MV-4-11 (cell line): Measurements from ENCODE around the gene PIN1.
"Not testable (repeated sequence)": the region's sequence is repeated elsewhere in the genome, so short reads cannot be mapped to it uniquely, and the experiment has no call there.

ENCODE experiments used
- DNase-seq: peaks from one replicate; lab custom pipeline; 2025; lab: John Stamatoyannopoulos, UW

PIN1 gene

GRCh38 chr19:9818734-9819595 lies 16.2 kb upstream of the PIN1 start, which contains the start of gene FBXL12:
Gene FBXL12 (minus strand): TSS chr19:9819079. CDS start chr19:9818813, 266 bp downstream.
- DNase-seq: peak; percentile 100

GRCh38 chr19:9819596-9819909 lies 15.6 kb upstream of the PIN1 start:
- no peak for DNase-seq

GRCh38 chr19:9820034-9820433 lies 15.1 kb upstream of the PIN1 start:
- DNase-seq: not testable (repeated sequence)

- DNase-seq: no peak
Observed at GRCh38 chr19:9823816-9824215, 11.3 kb upstream of the PIN1 start.

GRCh38 chr19:9827289-9828238 lies 7.6 kb upstream of the PIN1 start, which contains the start of gene UBL5:
Gene UBL5 (plus strand): TSS chr19:9827918. CDS start chr19:9828338, 420 bp downstream.
- peak; percentile 92 for DNase-seq

- peak; percentile 18 for DNase-seq
Observed at GRCh38 chr19:9828551-9829063, 6.5 kb upstream of the PIN1 start.

GRCh38 chr19:9834307-9834725 lies 802 bp upstream of the PIN1 start:
- DNase-seq: no peak

GRCh38 chr19:9835507-9835949 lies 410 bp downstream of the PIN1 start:
- DNase-seq: no peak

GRCh38 chr19:9836021-9836420 lies 903 bp downstream of the PIN1 start:
- peak; percentile 35 for DNase-seq

GRCh38 chr19:9838324-9838723 lies 3.2 kb downstream of the PIN1 start:
- DNase-seq: no peak

GRCh38 chr19:9839415-9839814 lies 4.3 kb downstream of the PIN1 start:
- DNase-seq: no peak

GRCh38 chr19:9842834-9843625 lies 7.9 kb downstream of the PIN1 start:
- DNase-seq: no peak

- not testable (repeated sequence) for DNase-seq
Observed at GRCh38 chr19:9843626-9844273, 8.6 kb downstream of the PIN1 start.

GRCh38 chr19:9847087-9847671 lies 12.1 kb downstream of the PIN1 start:
- DNase-seq: peak; percentile 90

GRCh38 chr19:9848060-9848459 lies 12.9 kb downstream of the PIN1 start:
- DNase-seq: no peak

GRCh38 chr19:9848762-9849161 lies 13.6 kb downstream of the PIN1 start:
- no peak for DNase-seq

- DNase-seq: no peak
Observed at GRCh38 chr19:9849791-9850190, 14.7 kb downstream of the PIN1 start.

GRCh38 chr19:9850235-9850959 lies 15.3 kb downstream of the PIN1 start:
- no peak for DNase-seq

- no peak for DNase-seq
Observed at GRCh38 chr19:9854282-9854846, 19.2 kb downstream of the PIN1 start.

GRCh38 chr19:9856609-9857008 lies 21.5 kb downstream of the PIN1 start:
- no peak for DNase-seq
